H1 (cell line): Measurements from ENCODE around the gene ST6GALNAC2. TPM values are rescaled to one million over a fixed set of nuclear protein-coding genes. Genes with fewer than 3 reads are reported as not detected.

Experiments used
- CTCF ChIA-PET: fragments of 300-600 bp; sonication (Branson Sonifier 250); formaldehyde crosslinking; loops from one replicate; lab custom pipeline; 2021; ENCODE audit not compliant: partially characterized antibody; lab: Charles Lee
- POLR2A ChIA-PET: fragments of 300-600 bp; sonication (Branson Sonifier 250); formaldehyde crosslinking; loops from one replicate; lab custom pipeline; 2021; ENCODE audit warnings: inconsistent platforms; ENCODE audit not compliant: partially characterized antibody; lab: Charles Lee
- DNase-seq, 2 experiments: peaks; one replicate each; pipeline versions ENCODE4 v3.0.0 to v3.0.0-alpha.2; 2010 to 2022; ENCODE audit warnings: low spot score in 2 of 2, low read depth in 1 of 2, mixed read lengths in 1 of 2
- FAIRE-seq: peaks from 2 replicates; lab custom pipeline; 2011; peaks lifted over from hg19 to GRCh38; lab: Jason Lieb, UNC
- H2AFZ ChIP-seq: 2 replicates; pipeline ENCODE4 v1.8.1; 2012; ENCODE audit warnings: low read length, inconsistent platforms
- H2AK5ac ChIP-seq: 2 replicates; pipeline ENCODE4 v1.6.1; 2013; ENCODE audit warnings: low read depth, low read length
- H2BK120ac ChIP-seq: replicated peaks from 2 replicates; pipeline ENCODE3; 2013; ENCODE audit warnings: low read depth, low read length, inconsistent platforms
- H2BK12ac ChIP-seq: 2 replicates; pipeline ENCODE4 v1.6.1; 2013; ENCODE audit warnings: low read depth, low read length
- H2BK15ac ChIP-seq: 2 replicates; pipeline ENCODE4 v1.6.1; 2013; ENCODE audit warnings: low read length
- H2BK20ac ChIP-seq: 2 replicates; pipeline ENCODE4 v1.6.1; 2013; ENCODE audit warnings: low read length
- H2BK5ac ChIP-seq: 2 replicates; pipeline ENCODE4 v1.6.1; 2013; ENCODE audit warnings: low read depth, low read length
- H3K14ac ChIP-seq: 2 replicates; pipeline ENCODE4 v1.6.1; 2013; ENCODE audit warnings: inconsistent platforms; ENCODE audit not compliant: insufficient read length
- H3K18ac ChIP-seq: 2 replicates; pipeline ENCODE4 v1.6.1; 2013; ENCODE audit warnings: low read length; ENCODE audit errors: extremely low read depth
- H3K23ac ChIP-seq: 2 replicates; pipeline ENCODE4 v1.6.1; 2013; ENCODE audit warnings: inconsistent platforms; ENCODE audit not compliant: insufficient read length
- H3K23me2 ChIP-seq: 2 replicates; pipeline ENCODE4 v1.6.1; 2013; ENCODE audit warnings: low read depth, low read length
- H3K27ac ChIP-seq: 2 replicates; pipeline ENCODE4 v1.6.1; 2011; ENCODE audit warnings: low read depth, low read length, inconsistent platforms
- H3K27me3 ChIP-seq, 4 experiments: replicated peaks in 1 of 4; 1 replicate in 1 of 4; 2 replicates in 3 of 4; pipeline versions ENCODE4 v1.6.1 to v1.8.1; 2011 to 2013; ENCODE audit warnings: low read length in 3 of 4, mild to moderate bottlenecking in 3 of 4, inconsistent platforms in 2 of 4, mixed read lengths in 2 of 4, moderate library complexity in 1 of 4; ENCODE audit not compliant: control insufficient read depth in 3 of 4, insufficient read depth in 3 of 4; ENCODE audit errors: extremely low read depth in 1 of 4
- H3K36me3 ChIP-seq, 4 experiments: 2 replicates each; pipeline versions ENCODE4 v1.6.1 to v1.8.1; 2011 to 2013; ENCODE audit warnings: mild to moderate bottlenecking in 4 of 4, low read length in 3 of 4, moderate library complexity in 2 of 4, control low read depth in 1 of 4, inconsistent platforms in 1 of 4; ENCODE audit not compliant: insufficient read depth in 4 of 4, control insufficient read depth in 2 of 4
- H3K4ac ChIP-seq: replicated peaks from 2 replicates; pipeline ENCODE3; 2013; ENCODE audit warnings: low read length, low read depth, mixed read lengths, inconsistent platforms; ENCODE audit not compliant: insufficient read length
- H3K4me1 ChIP-seq, 4 experiments: replicated peaks in 1 of 4; 1 replicate in 1 of 4; 2 replicates in 3 of 4; pipeline versions ENCODE4 v1.6.1 to v1.8.1; 2011 to 2013; ENCODE audit warnings: low read length in 3 of 4, inconsistent platforms in 2 of 4, mixed read lengths in 1 of 4; ENCODE audit not compliant: insufficient read depth in 4 of 4, control insufficient read depth in 3 of 4
- H3K4me2 ChIP-seq, 2 experiments: 2 replicates each; pipeline versions ENCODE4 v1.6.1 to v1.8.1; 2011 to 2013; ENCODE audit warnings: low read depth in 2 of 2, low read length in 2 of 2, control low read depth in 1 of 2, inconsistent platforms in 1 of 2, mild to moderate bottlenecking in 1 of 2; ENCODE audit not compliant: insufficient read depth in 1 of 2
- H3K4me3 ChIP-seq, 4 experiments: fragments of 200-600, 300-600 bp in 1 of 4; sonication (generic), shearing (Covaris generic), sonication (Bioruptor Twin) in 1 of 4; 2 replicates each; pipeline versions ENCODE4 v1.5.1 to v1.8.1; 2011 to 2016; ENCODE audit warnings: low read length in 4 of 4, low read depth in 3 of 4, control low read depth in 2 of 4, inconsistent platforms in 2 of 4, mild to moderate bottlenecking in 2 of 4, mixed read lengths in 1 of 4, moderate library complexity in 1 of 4; ENCODE audit not compliant: insufficient read depth in 2 of 4; ENCODE audit errors: extremely low read depth in 1 of 4
- H3K56ac ChIP-seq: replicated peaks from 2 replicates; pipeline ENCODE3; 2013; ENCODE audit warnings: low read depth, mild to moderate bottlenecking, mixed read lengths, low read length, inconsistent platforms; ENCODE audit not compliant: insufficient read length
- H3K79me1 ChIP-seq: 2 replicates; pipeline ENCODE4 v1.6.1; 2013; ENCODE audit warnings: low read depth, low read length, control low read depth
- H3K79me2 ChIP-seq, 2 experiments: 2 replicates each; pipeline versions ENCODE4 v1.6.1 to v1.8.1; 2012 to 2013; ENCODE audit warnings: low read length in 2 of 2, mild to moderate bottlenecking in 2 of 2, inconsistent platforms in 1 of 2; ENCODE audit not compliant: insufficient read depth in 2 of 2, control insufficient read depth in 1 of 2
- H3K9ac ChIP-seq, 4 experiments: replicated peaks in 1 of 4; 1 replicate in 1 of 4; 2 replicates in 3 of 4; pipeline versions ENCODE4 v1.6.1 to v1.8.1; 2011 to 2013; ENCODE audit warnings: low read depth in 3 of 4, low read length in 3 of 4, control low read depth in 2 of 4, mild to moderate bottlenecking in 2 of 4, moderate library complexity in 2 of 4, inconsistent platforms in 1 of 4; ENCODE audit errors: extremely low read depth in 1 of 4
- H3K9me3 ChIP-seq, 2 experiments: 2 replicates each; pipeline versions ENCODE4 v1.6.1 to v1.8.1; 2012 to 2013; ENCODE audit warnings: mild to moderate bottlenecking in 2 of 2, moderate library complexity in 2 of 2, control low read depth in 1 of 2, inconsistent platforms in 1 of 2, low read depth in 1 of 2, low read length in 1 of 2, mixed read lengths in 1 of 2; ENCODE audit not compliant: insufficient read depth in 2 of 2
- H4K20me1 ChIP-seq, 2 experiments: replicated peaks in 1 of 2; 2 replicates each; pipeline versions ENCODE3 to v1.8.1; 2011 to 2013; ENCODE audit warnings: inconsistent platforms in 2 of 2, low read length in 2 of 2, mild to moderate bottlenecking in 1 of 2; ENCODE audit not compliant: insufficient read depth in 2 of 2, control insufficient read depth in 1 of 2
- H4K5ac ChIP-seq: 2 replicates; pipeline ENCODE4 v1.6.1; 2013; ENCODE audit warnings: low read length, low read depth, mixed read lengths, inconsistent platforms; ENCODE audit not compliant: insufficient read length
- H4K8ac ChIP-seq: 2 replicates; pipeline ENCODE4 v1.8.0; 2013; ENCODE audit warnings: mild to moderate bottlenecking, moderate library complexity, low read length, inconsistent platforms; ENCODE audit not compliant: insufficient read depth; ENCODE audit errors: extremely low read depth
- H4K91ac ChIP-seq: replicated peaks from 2 replicates; pipeline ENCODE3; 2013; ENCODE audit warnings: low read length, mixed read lengths, inconsistent platforms; ENCODE audit not compliant: insufficient read length
- BCL11A ChIP-seq, 2 experiments: IDR thresholded peaks; one replicate each; pipeline ENCODE4 v1.6.1; 2011; ENCODE audit warnings: low read depth in 2 of 2, low read length in 2 of 2, mild to moderate bottlenecking in 2 of 2
- BRCA1 ChIP-seq: IDR thresholded peaks from 2 replicates; pipeline ENCODE4 v1.6.1; 2012; ENCODE audit warnings: low read depth, low read length, improper control_type of control experiment
- CHD2 ChIP-seq: IDR thresholded peaks from 2 replicates; pipeline ENCODE4 v1.6.1; 2012; ENCODE audit warnings: low read length, improper control_type of control experiment
- GABPA ChIP-seq: IDR thresholded peaks from 2 replicates; pipeline ENCODE4 v1.6.1; 2011; ENCODE audit warnings: mild to moderate bottlenecking, low read length, moderate library complexity, borderline replicate concordance; ENCODE audit not compliant: insufficient read depth
- JUN ChIP-seq: IDR thresholded peaks from 2 replicates; pipeline ENCODE4 v1.6.1; 2011; ENCODE audit warnings: low read depth, mild to moderate bottlenecking, improper control_type of control experiment, low read length
- PHF8 ChIP-seq: fragments of 200-600 bp; sonication (generic); conservative IDR thresholded peaks from 2 replicates; pipeline ENCODE4 v1.7.1; 2012; ENCODE audit warnings: low read depth, mild to moderate bottlenecking, inconsistent platforms, low read length, moderate library complexity
- POLR2A ChIP-seq, 2 experiments: IDR thresholded peaks; 1 replicate in 1 of 2; 2 replicates in 1 of 2; pipeline ENCODE4 v1.6.1; 2011; ENCODE audit warnings: low read depth in 2 of 2, low read length in 2 of 2, mild to moderate bottlenecking in 2 of 2; ENCODE audit errors: control extremely low read depth in 1 of 2
- SP4 ChIP-seq: IDR thresholded peaks from 2 replicates; pipeline ENCODE4 v1.6.1; 2012; ENCODE audit warnings: low read length, inconsistent platforms
- SRF ChIP-seq: IDR thresholded peaks from 2 replicates; pipeline ENCODE4 v1.6.1; 2011; ENCODE audit warnings: mild to moderate bottlenecking, low read depth, low read length, moderate library complexity
- YY1 ChIP-seq: IDR thresholded peaks from 2 replicates; pipeline ENCODE4 v1.6.1; 2011; ENCODE audit warnings: low read depth, mild to moderate bottlenecking, low read length
- WGBS, 2 experiments: shearing (Covaris generic) in 1 of 2; methylation state at CpG; one replicate each; pipeline versions ENCODE4 v1.1.6 to v1.1.7; 2013 to 2015; ENCODE audit warnings: low lambda C conversion rate in 2 of 2, mixed read lengths in 2 of 2, inconsistent platforms in 1 of 2, low coverage in 1 of 2, missing lambda C conversion rate in 1 of 2; ENCODE audit not compliant: insufficient replicate concordance in 2 of 2, insufficient coverage in 1 of 2, insufficient read length in 1 of 2; ENCODE audit errors: extremely low coverage in 1 of 2, missing lambda C conversion rate in 1 of 2; 5-methylcytosine and 5-hydroxymethylcytosine counted together
- polyA plus RNA-seq, 7 experiments: library from polyadenylated mRNA; depleted of rRNA in 3 of 7; stranded (reverse) in 5 of 7; unstranded in 2 of 7; fragments of >200 nt in 5 of 7; fragments of 200-250 nt in 2 of 7; gene quantifications; 1 replicate in 5 of 7; 2 replicates in 1 of 7; 4 replicates in 1 of 7; pipeline versions ENCODE4 v1.2.1 to v1.2.3, GENCODE V29; 2011 to 2013; ENCODE audit warnings: missing spikeins in 2 of 7, mixed read lengths in 2 of 7
- total RNA-seq: library from RNA; stranded (reverse); fragmentation: NEBNext Ultra II Directional; extraction: Animal tissue kit (Norgen Biotek cat#: 25700); gene quantifications from 2 replicates; pipeline ENCODE4 v1.2.1, GENCODE V29; 2021
- TF ChIP-seq, protein P1 (sequence below): IDR thresholded peaks from 2 replicates; pipeline ENCODE4 v1.6.1; 2011; ENCODE audit warnings: low read length, improper control_type of control experiment

Gene ST6GALNAC2
- total and polyA plus RNA-seq, 2 of the 8 experiments (the other 6 are each of a cell fraction or from before 2014, with no cell fraction given) = 0.09 TPM; not detected in 1

- H3K18ac ChIP-seq = no peak overlapping the region
- peak overlapping the region in 1 of 2 experiments; percentile 26; a peak in 1 of 4 replicates for H3K4me2 ChIP-seq
- H3K9me3 ChIP-seq = no peaks in the 10 kb centered on the region
- 73% methylated on average over 5 of the region's 5 CpGs; no CpG with 5 or more reads in 1 of the 2 experiments for WGBS, 2 experiments
- H3K9ac ChIP-seq = no peak overlapping the region; a peak in 1 of 7 replicates
- H4K20me1 ChIP-seq = peaks cover 32% of the 10 kb centered on the region in 2 experiments
- H3K4me3 ChIP-seq = no peak overlapping the region
- H3K27ac ChIP-seq = no peak overlapping the region
- no peak overlapping the region for H4K91ac ChIP-seq
- no peak overlapping the region for H2BK12ac ChIP-seq
- no peak overlapping the region for H3K4ac ChIP-seq
- H2BK15ac ChIP-seq = no peak overlapping the region
- FAIRE-seq (no peak), DNase-seq (no peak)
- H4K5ac ChIP-seq = no peak overlapping the region
- H2AFZ ChIP-seq = no peak overlapping the region
- no peak overlapping the region for H2BK20ac ChIP-seq
- H3K27me3 ChIP-seq = no peaks in the 10 kb centered on the region
- H4K8ac ChIP-seq = no peak overlapping the region
- H3K14ac ChIP-seq = no peak overlapping the region
- H3K79me2 ChIP-seq = peaks cover 23 to 53% of the 10 kb centered on the region in 2 experiments
- no peak overlapping the region for H2AK5ac ChIP-seq
- no peak overlapping the region for H3K23ac ChIP-seq
- H3K4me1 ChIP-seq = peaks cover 2 to 10% (median 4%) of the 10 kb centered on the region in 4 experiments; a peak in 6 of 7 replicates
- ChIA-PET POLR2A (interaction anchor here (0.6 to 8.0 kb wide), 10 partner anchors 7 to 174 kb away, joined by 3 to 133 read pairs (median 4); a partner anchor contains a TSS), CTCF (interaction anchor here (0.6 to 1.7 kb wide), 9 partner anchors 10 to 150 kb away, joined by 3 to 5 read pairs (median 3); no protein-coding TSS in a partner anchor)
- peaks cover 24 to 69% (median 50%) of the 10 kb centered on the region in 4 experiments for H3K36me3 ChIP-seq
- H3K79me1 ChIP-seq = peaks cover 12% of the 10 kb centered on the region
- H3K56ac ChIP-seq = no peak overlapping the region
- H2BK5ac ChIP-seq = no peak overlapping the region
- H3K23me2 ChIP-seq = peaks cover 2% of the 10 kb centered on the region; the same call in 1 of the 2 replicates
- no peak overlapping the region for H2BK120ac ChIP-seq
- TF ChIP-seq BCL11A (IDR thresholded peaks at IDR 0.05; ENCODE audit: low read depth in 2 of 2, low read length in 2 of 2) = no peak
- no peak for TF ChIP-seq SRF
- no peak for TF ChIP-seq YY1
- no peak for TF ChIP-seq PHF8
- TF ChIP-seq POLR2A (IDR thresholded peaks at IDR 0.05; ENCODE audit: control extremely low read depth in 1 of 2, low read depth in 2 of 2, low read length in 2 of 2) = no peak
- no peak for TF ChIP-seq GABPA
- no peak for TF ChIP-seq JUN
- no peak for TF ChIP-seq SP4
- TF ChIP-seq CHD2 = no peak
- TF ChIP-seq, protein P1, sequence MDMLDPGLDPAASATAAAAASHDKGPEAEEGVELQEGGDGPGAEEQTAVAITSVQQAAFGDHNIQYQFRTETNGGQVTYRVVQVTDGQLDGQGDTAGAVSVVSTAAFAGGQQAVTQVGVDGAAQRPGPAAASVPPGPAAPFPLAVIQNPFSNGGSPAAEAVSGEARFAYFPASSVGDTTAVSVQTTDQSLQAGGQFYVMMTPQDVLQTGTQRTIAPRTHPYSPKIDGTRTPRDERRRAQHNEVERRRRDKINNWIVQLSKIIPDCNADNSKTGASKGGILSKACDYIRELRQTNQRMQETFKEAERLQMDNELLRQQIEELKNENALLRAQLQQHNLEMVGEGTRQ = no peak
- no peak for TF ChIP-seq BRCA1
Observed at GRCh38 chr17:76561799-76562268, 23.8 kb downstream of the ST6GALNAC2 start.
